Fibroblast of gingiva (primary cell): ENCODE data around the gene OR10A4.
"Not testable (repeated sequence)": the region's sequence is repeated elsewhere in the genome, so short reads cannot be mapped to it uniquely, and the experiment has no call there.

Experiments
- DNase-seq: peaks from one replicate; pipeline ENCODE4 v3.0.0-alpha.2; 2011; ENCODE audit warnings: low read depth

OR10A4 gene, protein sequence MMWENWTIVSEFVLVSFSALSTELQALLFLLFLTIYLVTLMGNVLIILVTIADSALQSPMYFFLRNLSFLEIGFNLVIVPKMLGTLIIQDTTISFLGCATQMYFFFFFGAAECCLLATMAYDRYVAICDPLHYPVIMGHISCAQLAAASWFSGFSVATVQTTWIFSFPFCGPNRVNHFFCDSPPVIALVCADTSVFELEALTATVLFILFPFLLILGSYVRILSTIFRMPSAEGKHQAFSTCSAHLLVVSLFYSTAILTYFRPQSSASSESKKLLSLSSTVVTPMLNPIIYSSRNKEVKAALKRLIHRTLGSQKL

DNA sequence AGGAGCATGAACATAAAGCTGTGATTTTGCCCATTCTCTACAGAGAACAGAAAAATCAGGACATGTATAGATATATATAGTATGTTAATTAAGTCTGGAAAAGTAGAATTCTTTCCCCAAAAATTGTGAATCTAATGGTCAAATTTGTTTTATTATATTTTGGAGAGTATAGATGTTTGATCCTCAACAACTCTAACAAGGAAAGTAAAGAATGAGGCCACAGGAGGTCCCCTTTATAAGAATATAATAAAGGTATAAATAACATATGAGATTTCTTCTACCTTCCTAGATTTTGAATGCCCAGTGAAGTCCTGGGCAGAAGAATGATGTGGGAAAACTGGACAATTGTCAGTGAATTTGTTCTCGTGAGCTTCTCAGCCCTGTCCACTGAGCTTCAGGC lies at the start of gene OR10A4:
OR10A4 (plus strand) TSS at position 301 of the 400 bp plus-strand sequence; CDS start at position 324, 23 bp downstream.
- DNase-seq = no peak

DNA sequence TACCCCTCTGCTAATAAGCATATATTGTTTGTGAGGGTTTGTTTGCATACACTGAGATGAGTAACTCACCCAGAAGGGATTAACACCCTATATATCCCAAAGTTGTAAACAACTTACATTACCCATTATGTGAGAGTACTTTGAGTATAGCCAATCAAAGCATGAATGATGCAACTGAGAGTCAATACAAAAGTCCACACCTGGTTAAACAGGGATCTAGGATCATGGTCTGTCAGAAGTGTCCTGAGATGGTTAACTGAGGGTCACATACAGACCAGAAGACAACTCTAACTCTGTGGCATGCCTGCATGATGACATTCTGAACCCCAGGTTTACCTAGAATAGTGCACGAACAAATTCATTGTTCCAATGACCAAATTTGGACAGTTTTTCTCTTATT lies 48.3 kb upstream of the OR10A4 start:
- DNase-seq = no peak

DNA sequence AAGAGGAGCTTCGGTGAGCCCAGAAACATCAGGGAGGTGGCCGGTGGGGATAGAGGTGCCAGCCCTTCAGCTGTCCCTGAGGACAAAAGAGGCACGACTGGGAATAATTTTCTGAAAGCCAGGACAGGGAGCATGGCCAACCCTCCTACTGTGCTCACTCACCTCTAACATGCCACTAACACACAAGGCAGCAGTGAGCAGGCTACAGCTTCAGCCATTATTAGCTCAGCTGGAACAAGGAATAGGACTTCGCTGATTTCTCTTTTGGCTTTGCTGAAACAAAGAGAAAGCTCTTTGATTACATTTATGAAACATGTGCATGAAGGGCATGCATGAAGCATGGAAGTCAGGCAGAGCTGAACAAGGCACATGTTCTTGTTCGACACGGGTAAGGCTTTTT lies 43.1 kb upstream of the OR10A4 start:
- DNase-seq = no peak

DNA sequence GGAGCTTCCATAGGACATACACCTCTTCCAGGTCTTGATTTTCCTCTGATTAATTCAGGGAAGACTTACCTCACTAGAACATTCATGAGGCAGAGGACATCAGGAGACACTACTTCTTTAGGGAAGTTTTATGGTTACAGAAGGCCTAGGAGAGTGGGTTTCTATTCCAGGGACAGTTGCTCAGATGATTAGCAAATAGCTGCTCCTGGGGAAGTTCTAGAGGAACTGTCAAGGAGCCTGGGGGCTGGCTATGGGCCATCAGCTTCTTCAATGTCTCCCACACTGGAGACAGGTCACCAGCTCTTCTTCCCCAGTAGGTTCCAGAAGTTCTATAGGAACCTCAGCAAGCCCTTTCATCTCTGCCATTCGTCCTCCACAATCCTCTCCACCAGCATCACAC lies 42.4 kb upstream of the OR10A4 start:
- DNase-seq = no peak

DNA sequence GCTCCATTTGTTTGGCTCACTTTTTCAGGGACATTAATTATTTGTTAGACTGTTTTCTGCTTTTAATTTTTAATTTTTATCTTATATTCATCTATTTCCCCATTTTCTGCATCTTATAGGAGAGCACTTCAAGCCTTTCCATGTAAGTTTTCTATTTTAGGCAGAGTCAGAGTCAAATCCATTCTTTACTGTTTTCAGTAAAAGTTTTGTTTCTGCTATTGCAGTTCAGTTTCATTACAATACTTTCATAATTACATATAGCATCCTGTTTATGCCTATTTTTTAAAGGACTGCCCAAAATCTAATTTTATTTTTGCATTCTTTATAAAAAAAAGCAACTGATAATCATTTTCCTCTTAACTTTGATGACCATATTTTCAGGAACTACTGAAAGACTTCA lies 34.7 kb upstream of the OR10A4 start:
- no peak for DNase-seq

DNA sequence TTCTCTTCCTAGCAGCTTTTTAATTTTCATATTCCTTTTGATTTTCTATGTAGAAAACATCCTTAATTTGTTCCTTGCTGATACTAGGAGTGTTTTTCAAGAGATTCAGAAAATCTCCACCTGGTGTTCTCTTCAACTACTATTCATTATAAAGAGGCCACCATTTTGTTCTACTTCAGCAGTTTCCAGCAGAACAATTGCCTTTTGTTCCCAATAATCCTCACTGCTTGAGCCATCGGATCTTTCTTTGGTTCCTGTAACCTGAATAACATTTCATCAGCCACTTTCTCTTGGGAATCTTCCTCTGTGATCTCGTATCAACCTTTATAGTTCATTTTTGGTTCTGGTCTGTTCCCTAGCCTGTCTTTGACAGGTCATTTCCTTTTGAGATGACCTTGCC lies 32.8 kb upstream of the OR10A4 start:
- DNase-seq = no peak

DNA sequence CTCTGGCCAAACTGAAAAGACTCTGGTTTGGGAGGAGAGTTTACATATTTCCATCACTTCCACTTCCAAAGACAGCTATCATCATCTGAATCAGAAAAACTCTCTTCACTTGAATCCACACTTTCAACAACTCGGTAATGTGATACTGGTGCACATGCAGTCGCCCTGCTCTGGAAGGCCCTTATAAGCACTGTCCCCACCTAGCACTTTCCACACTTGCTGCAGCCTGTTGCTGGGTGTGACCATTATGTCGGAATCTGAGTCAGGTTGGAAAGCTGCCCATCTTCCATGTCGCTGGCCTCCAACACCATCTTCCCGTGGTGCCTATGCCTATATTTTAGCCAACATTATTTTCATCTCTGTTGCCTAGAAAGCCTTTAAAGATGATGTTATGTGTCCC lies 32.1 kb upstream of the OR10A4 start:
- DNase-seq = no peak

DNA sequence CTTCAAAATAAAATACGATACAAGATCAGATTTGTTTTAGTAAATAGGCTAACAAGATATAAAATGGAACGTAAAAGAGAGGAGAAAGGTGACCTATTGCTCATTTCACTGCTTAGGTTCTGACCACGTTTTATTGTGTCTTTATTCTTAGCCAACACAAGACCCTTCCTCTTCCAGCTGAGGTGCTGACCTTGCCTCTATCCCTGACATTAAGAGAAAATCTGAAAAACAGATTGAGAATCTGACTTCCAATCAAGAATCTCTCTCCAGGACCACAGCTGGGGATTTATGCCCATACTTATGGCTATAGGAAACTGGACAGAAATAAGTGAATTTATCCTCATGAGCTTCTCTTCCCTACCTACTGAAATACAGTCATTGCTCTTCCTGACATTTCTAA lies 31.0 kb upstream of the OR10A4 start, which contains the start of gene OR10A5:
OR10A5 (plus strand) TSS at position 301 of the 400 bp plus-strand sequence; CDS start at position 301, 0 bp downstream.
- no peak for DNase-seq

DNA sequence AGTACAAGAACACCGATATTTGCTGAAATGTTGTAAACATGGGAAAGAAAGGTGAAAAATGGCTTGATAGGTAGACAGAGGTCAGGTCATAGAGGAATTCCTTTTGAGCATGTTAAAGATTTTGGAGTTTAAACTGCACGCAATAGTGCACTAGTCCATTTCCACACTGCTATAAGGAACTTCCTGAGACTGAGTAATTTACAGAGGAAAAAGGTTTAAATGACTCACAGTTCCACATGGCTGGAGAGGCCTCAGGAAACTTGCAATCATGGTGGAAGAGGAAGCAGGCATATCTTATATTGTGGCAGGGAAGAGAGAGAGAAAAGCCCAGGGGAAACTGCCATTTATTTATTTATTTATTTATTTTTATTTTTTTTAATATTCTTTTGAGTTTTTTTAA lies 25.9 kb upstream of the OR10A4 start:
- no peak for DNase-seq

DNA sequence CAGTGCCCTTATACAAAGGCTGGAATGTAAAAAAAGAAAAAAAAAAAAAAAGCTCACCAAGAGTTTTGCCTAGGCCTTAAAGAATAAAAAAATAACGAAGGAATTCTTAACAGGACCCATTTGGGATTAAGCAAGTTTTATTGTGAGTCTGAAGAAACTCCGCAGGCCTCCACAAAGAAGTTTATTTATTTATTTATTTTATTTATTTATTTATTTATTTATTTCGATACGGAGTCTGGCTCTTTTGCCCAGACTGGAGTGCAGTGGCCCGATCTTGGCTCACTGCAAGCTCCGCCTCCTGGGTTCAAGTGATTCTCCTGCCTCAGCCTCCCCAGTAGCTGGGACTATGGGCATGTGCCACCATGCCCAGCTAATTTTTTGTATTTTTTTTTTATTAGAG lies 21.6 kb upstream of the OR10A4 start:
- not testable (repeated sequence) for DNase-seq

DNA sequence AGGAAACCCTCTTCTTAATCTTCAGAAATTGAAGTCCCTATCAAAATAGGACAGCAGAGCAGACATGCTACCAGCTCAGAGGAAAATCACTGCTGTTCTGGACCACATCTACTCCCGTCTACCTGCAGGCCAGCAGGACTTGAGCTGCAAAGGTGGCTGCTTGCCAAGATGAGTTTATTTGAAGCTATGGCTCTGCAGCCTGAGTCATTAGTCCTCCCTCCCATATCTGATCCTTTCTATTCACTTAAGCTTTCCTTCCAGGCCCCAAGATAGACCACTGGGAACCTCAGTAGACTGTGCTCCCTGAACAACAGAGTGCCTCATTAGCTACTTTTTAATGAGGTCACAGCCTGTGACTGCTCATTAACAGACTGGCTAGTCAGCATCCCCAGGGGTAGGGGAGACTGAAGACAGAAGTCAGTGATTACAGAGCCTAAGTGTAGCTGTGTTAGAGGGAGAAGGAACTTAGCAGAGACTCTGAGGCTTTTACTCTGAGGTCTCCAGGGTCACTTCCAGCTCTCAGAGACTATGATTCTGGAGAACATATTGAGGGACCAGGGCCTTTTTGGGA lies 20.4 kb upstream of the OR10A4 start:
- DNase-seq = peak; percentile 4

DNA sequence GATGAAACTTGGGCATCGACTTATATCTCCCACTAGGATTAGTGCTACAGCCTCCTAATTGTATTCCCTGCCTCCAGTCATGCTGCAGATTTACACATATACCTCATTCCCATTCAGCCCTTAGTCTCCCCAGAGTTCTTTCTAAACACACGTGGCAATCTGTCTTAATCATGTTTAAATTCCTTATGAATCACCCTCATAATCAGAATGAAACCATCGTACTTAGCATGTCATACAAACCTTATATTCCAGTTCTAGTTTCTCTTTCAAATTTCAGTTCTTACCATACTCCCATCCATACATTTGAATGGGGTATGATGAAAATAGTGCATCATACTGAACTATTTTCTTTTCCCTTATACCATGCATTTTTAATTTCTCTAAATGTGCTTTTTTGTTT lies 19.6 kb upstream of the OR10A4 start:
- DNase-seq = peak; percentile 3

DNA sequence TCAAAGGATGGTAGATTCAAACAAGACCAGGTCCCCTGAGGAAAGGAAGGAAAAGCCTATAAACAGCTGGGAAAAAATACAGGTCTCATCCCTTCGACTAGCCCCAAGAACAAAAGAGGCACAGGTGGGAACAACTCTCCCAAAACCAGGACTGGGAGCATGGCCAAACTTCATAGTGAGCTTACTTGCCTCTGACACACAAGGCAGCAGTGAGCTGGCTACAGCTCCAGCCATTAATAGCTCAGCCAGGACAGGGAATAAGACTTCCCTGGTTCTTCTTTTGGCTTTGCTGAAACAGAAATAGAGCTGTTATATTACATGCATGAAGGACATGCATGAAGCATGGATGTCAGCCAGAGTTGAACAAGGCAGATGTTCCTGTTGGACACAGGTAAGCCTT lies 13.5 kb upstream of the OR10A4 start, which contains the start of gene OR10A2:
OR10A2 (plus strand) TSS at position 97 of the 400 bp plus-strand sequence. CDS start 6,698 bp downstream, outside the sequence.
- peak; percentile 3 for DNase-seq

DNA sequence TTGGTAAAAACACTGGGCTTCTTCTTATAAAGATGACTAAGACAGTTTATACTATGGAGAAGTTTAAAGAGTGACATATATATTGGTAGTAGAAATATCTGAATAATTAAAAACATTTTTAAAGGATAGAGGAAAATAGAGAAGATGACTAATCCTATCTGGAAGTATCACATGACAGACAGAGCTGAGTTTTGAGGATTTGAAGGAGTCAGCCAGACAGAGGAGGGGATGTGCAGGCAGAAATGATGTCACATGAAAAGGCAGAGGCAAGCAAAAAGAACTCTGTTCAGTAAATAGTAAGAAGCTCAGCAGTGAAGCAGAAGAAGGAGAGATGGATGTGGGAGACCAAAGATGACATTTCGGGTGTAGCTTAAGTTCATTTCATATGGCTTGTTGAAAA lies 12.0 kb upstream of the OR10A4 start:
- DNase-seq = peak; percentile 17

DNA sequence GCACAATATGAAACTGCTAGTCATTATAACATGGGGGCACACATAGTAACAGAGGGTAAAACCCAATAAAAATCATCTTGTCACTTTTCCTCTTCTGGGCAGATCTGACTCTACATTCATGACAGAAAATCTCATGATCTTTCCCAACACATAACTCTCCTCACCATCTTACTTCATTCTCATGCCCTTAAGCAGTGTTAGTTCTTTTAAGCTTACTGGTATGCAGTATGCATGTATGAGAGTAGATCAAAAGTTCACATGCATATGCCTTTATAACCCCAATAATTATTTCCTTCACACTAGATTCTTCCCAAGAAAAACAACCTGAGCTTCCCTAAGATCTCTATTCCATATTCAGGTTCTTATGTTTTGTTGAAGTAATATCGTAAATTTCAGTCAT lies 5.1 kb upstream of the OR10A4 start:
- no peak for DNase-seq

DNA sequence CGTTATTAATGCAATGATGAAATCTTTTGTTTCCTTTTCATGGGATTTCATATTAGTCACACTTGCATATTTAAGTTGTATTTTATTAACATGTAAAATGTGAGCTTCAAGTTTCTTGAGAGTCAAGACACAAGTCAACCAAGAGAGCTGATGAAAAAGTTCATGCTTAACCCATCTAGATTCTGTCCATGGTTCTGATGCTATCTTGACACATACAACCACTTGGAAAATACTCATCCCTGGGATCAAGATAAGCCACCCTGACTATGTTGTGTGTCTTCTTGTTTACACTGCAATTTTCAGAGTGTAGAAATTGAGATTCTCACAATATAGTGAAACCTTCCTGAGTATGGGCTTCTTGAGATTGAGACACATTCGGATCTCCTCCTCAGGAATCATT lies 664 bp upstream of the OR10A4 start:
- DNase-seq = no peak

DNA sequence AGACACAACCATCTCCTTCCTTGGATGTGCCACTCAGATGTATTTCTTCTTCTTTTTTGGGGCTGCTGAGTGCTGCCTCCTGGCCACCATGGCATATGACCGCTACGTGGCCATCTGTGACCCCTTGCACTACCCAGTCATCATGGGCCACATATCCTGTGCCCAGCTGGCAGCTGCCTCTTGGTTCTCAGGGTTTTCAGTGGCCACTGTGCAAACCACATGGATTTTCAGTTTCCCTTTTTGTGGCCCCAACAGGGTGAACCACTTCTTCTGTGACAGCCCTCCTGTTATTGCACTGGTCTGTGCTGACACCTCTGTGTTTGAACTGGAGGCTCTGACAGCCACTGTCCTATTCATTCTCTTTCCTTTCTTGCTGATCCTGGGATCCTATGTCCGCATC lies 489 bp downstream of the OR10A4 start:
- no peak for DNase-seq

DNA sequence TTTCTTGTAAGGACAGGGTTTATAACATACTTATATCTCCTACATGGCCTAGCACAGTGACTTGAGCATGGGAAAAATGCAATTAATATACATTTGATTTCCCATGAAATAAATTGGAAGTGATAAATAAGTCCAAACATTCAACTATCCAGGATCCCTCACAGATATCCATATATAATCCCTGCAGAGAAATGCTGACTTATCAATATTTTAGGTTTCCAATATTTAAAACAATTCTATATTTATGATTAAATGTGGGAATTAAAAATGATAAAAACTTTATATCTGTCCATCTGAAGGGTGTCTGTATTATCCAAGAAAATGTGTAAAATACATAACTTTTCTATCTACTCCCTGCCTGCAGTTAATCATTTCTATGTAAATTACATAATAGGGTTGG lies 6.3 kb downstream of the OR10A4 start:
- no peak for DNase-seq

DNA sequence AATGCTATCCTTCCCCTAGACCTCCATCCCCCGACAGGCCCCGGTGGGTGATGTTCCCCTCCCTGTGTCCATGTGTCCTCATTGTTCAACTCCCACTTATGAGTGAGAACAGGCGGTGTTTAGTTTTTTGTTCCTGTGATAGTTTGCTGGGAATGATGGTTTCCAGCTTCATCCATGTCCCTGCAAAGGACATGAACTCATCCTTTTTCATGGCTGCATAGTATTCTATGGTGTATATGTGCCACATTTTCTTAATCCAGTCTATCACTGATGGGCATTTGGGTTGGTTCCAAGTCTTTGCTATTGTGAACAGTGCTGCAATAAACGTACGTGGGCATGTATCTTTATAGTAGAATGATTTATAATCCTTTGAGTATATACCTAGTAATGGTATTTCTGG lies 11.3 kb downstream of the OR10A4 start:
- not testable (repeated sequence) for DNase-seq

DNA sequence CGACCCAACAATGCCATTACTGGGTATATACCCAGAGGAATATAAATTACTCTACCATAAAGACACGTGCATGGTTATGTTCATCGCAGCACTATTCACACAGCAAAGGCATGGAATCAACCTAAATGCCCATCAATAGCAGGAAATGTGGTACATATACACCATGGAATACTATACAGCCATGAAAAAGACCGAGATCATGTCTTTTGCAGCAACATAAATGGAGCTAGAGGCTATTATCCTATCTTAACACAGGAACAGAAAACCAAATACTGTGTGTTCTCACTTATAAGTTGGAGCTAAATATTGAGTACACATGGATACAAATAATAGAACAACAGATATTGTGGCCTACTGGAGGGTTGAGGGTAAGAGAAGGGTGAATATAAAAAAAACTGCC lies 12.4 kb downstream of the OR10A4 start:
- DNase-seq = no peak

DNA sequence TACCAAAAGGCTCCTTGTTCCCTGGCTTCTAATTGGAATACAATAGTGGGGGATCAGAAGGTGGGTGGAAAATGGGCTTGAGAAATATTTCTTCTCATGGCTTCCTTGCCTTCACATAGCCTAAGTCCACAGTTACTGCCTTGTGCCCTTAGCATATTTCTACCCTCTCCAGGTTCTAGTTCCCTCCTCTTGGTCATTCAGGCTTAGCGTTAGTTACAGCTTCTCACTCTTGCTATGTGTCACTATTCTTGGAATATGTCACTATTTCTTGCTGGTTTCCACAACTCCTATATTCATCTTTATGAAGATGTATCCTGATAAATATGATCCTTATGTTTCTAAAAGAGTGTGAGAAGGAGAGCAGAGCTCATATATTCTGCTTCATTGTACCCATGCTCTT lies 13.4 kb downstream of the OR10A4 start:
- DNase-seq = no peak

DNA sequence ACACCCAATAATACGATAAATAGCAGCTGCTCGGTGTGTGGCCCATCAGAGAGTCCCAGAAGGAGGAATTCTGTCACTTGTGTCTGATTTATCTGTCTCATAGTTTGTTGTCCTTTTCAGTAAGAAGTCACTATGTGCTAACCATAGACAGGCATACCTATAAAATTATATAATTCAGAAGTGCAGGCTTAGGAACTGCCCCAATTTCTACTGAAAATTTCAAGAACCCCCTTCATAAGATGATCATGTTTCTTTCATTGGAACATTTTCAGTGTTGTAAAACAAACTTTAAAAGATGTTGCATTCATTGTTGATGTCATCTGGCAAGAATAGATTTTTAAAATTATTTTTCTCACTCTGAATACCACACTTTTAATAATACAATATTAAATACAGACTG lies 16.0 kb downstream of the OR10A4 start, which contains the start of gene OR2D2:
OR2D2 (minus strand) TSS at position 101 of the 400 bp plus-strand sequence; CDS start at position 101, 0 bp downstream.
- DNase-seq = no peak

DNA sequence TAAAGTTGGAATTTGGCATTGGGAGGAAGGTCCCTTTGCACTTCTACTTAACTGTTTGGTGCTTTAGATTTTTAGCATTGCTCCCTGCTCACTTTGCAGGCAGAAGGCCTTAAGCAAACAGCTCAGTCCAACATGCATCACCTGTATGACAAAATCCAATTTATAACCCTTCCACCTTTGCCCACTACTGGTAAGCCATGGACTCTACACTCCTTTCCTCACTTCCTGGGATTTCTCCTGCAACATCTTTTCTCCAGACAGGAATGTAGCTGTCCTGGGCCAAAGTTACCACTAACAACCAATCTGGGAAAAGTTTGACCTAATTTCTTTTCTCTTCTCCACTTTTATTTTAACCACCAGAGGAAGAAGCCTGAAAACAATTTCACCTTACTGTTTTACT lies 17.7 kb downstream of the OR10A4 start:
- DNase-seq = no peak

DNA sequence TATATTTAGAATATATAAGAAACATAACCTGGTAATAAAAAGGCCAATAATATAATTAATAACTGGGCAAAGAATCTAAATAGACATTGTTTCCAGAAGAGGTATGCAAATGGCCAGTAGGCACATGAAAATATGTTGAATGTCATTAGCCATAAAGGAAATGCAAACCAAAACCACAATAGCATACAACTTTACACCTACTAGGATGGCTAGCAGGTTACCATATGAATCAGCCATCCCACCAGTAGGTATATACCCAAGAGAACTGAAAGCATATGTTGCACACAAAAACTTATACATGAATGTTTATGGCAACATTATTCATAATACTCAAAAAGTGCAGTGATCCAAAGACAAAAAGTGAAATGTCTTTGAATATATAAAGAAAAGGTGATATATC lies 18.6 kb downstream of the OR10A4 start:
- no peak for DNase-seq
